Vagina (tissue), 2 donors: Measurements from ENCODE around the gene MRPL1. TPM values are rescaled to one million over a fixed set of nuclear protein-coding genes. Genes with fewer than 3 reads are reported as not detected.
"Not testable (repeated sequence)": the region's sequence is repeated elsewhere in the genome, so short reads cannot be mapped to it uniquely, and the experiment has no call there.

ENCODE experiments used
- DNase-seq, 2 donors: peaks; one replicate each; pipeline ENCODE4 v3.0.0-alpha.2; 2017; ENCODE audit errors: extremely low spot score in 2 of 2
- H3K27ac ChIP-seq: fragments of 200-600 bp; sonication (generic); one replicate; pipeline ENCODE4 v1.5.1; 2019
- H3K27me3 ChIP-seq: fragments of 200-600 bp; sonication (generic); one replicate; pipeline ENCODE4 v1.5.1; 2019
- H3K36me3 ChIP-seq, 2 donors: fragments of 200-600 bp; sonication (generic); one replicate each; pipeline ENCODE4 v1.5.1; 2017 to 2019
- H3K4me1 ChIP-seq: fragments of 200-600 bp; sonication (generic); one replicate; pipeline ENCODE4 v1.5.1; 2019
- H3K4me3 ChIP-seq, 2 donors: fragments of 200-600 bp; sonication (generic); 1 replicate in 1 of 2; 2 replicates in 1 of 2; pipeline ENCODE4 v1.5.1; 2016 to 2019
- H3K9me3 ChIP-seq: fragments of 200-600 bp; sonication (generic); one replicate; pipeline ENCODE4 v1.5.1; 2019
- POLR2A ChIP-seq, 2 donors: fragments of 450-650 bp; IDR thresholded peaks; one replicate each; pipeline ENCODE4 v1.6.1; 2017; ENCODE audit warnings: antibody characterized with exemption in 2 of 2, mild to moderate bottlenecking in 2 of 2, moderate library complexity in 2 of 2
- POLR2AphosphoS5 ChIP-seq, 2 donors: sonication (generic); formaldehyde crosslinking; IDR thresholded peaks; one replicate each; pipeline ENCODE4 v1.9.0; 2017; ENCODE audit warnings: antibody characterized with exemption in 2 of 2, mild to moderate bottlenecking in 2 of 2, low read depth in 1 of 2; ENCODE audit not compliant: insufficient read depth in 1 of 2
- intact Hi-C: fragments of 100-400 bp; cut with DNase I; formaldehyde crosslinking; loops from one replicate; pipeline ENCODE4 v1.15.1; 2023
- total RNA-seq: library from RNA; depleted of rRNA; stranded (reverse); fragments of >200 nt; gene quantifications from one replicate; pipeline ENCODE4 v1.2.3, GENCODE V29; 2016
- TF ChIP-seq, protein P1 (sequence below), 3 experiments: fragments of 450-650 bp in 2 of 3; fragments of 200-600 bp in 1 of 3; sonication (generic) in 1 of 3; IDR thresholded peaks; one replicate each; pipeline ENCODE4 v1.5.1; 2017 to 2019; ENCODE audit warnings: antibody characterized with exemption in 3 of 3, mild to moderate bottlenecking in 2 of 3, moderate library complexity in 2 of 3

MRPL1 gene
- total RNA-seq, 1 donor from 2014 or later, result 20.1 TPM

DNA sequence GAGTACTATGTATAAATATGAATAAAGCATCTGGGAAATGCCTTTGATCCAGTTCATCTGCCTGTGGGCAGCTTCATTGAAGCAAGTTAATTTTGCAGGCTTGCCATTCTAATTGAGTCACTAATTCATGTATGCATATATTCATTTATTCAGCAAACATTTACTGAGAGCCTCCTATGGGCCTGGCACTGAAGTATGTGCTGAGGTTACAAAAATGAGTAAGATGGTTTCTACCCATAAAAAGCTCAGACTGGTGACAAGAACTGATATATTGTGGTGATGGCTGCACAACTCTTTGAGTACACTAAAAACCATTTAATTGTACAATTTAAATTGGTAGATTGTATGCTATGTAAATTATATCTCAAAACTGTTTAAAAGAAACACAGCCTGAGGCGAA, 1.1 kb upstream of the MRPL1 start:
- H3K9me3 ChIP-seq, result no peaks in the 10 kb centered on the region
- peaks cover 24% of the 10 kb centered on the region for H3K4me1 ChIP-seq
- peak overlapping the region; percentile 96 for H3K27ac ChIP-seq
- DNase-seq, result no peak
- no peaks in the 10 kb centered on the region for H3K27me3 ChIP-seq
- intact Hi-C loops, result loop anchor here (5.0 kb wide), 1 partner anchor 39 kb away; no protein-coding TSS in a partner anchor
- H3K4me3 ChIP-seq, result peak overlapping the region; percentile 75 to 83
- no peaks in the 10 kb centered on the region for H3K36me3 ChIP-seq
- TF ChIP-seq POLR2A (IDR thresholded peaks at IDR 0.05) (no peak), POLR2AphosphoS5 (IDR thresholded peaks at IDR 0.05; ENCODE audit: insufficient read depth in 1 of 2, low read depth in 1 of 2) (no peak)
- TF ChIP-seq, protein P1, sequence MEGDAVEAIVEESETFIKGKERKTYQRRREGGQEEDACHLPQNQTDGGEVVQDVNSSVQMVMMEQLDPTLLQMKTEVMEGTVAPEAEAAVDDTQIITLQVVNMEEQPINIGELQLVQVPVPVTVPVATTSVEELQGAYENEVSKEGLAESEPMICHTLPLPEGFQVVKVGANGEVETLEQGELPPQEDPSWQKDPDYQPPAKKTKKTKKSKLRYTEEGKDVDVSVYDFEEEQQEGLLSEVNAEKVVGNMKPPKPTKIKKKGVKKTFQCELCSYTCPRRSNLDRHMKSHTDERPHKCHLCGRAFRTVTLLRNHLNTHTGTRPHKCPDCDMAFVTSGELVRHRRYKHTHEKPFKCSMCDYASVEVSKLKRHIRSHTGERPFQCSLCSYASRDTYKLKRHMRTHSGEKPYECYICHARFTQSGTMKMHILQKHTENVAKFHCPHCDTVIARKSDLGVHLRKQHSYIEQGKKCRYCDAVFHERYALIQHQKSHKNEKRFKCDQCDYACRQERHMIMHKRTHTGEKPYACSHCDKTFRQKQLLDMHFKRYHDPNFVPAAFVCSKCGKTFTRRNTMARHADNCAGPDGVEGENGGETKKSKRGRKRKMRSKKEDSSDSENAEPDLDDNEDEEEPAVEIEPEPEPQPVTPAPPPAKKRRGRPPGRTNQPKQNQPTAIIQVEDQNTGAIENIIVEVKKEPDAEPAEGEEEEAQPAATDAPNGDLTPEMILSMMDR (IDR thresholded peaks at IDR 0.05), result no peak

DNA sequence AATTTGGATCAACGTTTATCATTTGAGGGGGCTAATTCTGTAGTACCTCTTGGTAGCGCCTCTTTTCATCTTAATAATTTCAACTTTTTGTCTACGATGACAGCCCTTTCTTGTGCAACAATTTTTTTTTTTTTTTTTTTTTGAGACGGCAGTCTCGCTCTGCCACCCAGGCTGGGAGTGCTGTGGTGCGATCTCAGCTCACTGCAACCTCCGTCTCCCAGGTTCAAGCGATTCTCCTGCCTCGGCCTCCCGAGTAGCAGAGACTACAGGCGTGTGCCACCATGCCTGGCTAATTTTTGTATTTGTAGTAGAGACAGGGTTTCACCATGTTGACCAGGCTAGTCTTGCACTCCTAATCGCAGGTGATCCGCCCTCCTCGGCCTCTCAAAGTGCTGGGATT, 711 bp downstream of the MRPL1 start:
- H3K27me3 ChIP-seq, DNase-seq, H3K36me3 ChIP-seq, H3K9me3 ChIP-seq: not testable (repeated sequence)
- H3K4me3 ChIP-seq, result peak overlapping the region; percentile 75 to 83
- H3K27ac ChIP-seq, result peak overlapping the region; percentile 96
- peaks cover 24% of the 10 kb centered on the region for H3K4me1 ChIP-seq
- intact Hi-C loops, result loop anchor here (5.0 kb wide), 1 partner anchor 41 kb away; no protein-coding TSS in a partner anchor

DNA sequence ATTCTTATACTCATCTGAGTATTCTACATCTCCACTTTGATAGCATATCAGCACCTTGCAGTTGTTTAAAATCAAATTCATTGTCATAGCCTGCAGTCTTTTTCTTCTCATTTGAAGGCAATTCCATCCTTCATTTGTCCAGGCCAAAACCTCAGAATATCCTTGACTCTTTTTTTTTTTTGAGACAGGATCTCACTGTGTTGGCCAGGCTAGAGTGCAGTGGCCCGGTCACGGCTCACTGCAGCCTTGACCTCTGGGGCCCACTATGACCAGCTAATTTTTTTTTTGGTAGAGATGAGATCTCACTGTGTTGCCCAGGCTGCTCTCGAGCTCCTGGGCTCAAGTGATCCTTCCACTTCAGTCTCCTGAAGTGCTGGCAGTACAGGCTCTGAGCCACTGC, 2.6 kb downstream of the MRPL1 start:
- no peak overlapping the region for H3K4me3 ChIP-seq
- no peaks in the 10 kb centered on the region for H3K9me3 ChIP-seq
- TF ChIP-seq POLR2AphosphoS5 (IDR thresholded peaks at IDR 0.05; ENCODE audit: insufficient read depth in 1 of 2, low read depth in 1 of 2) (no peak), POLR2A (IDR thresholded peaks at IDR 0.05) (no peak)
- TF ChIP-seq, protein P1 (IDR thresholded peaks at IDR 0.05), result no peak
- no peak overlapping the region for H3K27ac ChIP-seq
- intact Hi-C loops, result no loop called here
- H3K4me1 ChIP-seq, result peaks cover 24% of the 10 kb centered on the region
- no peak for DNase-seq
- no peaks in the 10 kb centered on the region for H3K36me3 ChIP-seq
- H3K27me3 ChIP-seq, result no peaks in the 10 kb centered on the region

DNA sequence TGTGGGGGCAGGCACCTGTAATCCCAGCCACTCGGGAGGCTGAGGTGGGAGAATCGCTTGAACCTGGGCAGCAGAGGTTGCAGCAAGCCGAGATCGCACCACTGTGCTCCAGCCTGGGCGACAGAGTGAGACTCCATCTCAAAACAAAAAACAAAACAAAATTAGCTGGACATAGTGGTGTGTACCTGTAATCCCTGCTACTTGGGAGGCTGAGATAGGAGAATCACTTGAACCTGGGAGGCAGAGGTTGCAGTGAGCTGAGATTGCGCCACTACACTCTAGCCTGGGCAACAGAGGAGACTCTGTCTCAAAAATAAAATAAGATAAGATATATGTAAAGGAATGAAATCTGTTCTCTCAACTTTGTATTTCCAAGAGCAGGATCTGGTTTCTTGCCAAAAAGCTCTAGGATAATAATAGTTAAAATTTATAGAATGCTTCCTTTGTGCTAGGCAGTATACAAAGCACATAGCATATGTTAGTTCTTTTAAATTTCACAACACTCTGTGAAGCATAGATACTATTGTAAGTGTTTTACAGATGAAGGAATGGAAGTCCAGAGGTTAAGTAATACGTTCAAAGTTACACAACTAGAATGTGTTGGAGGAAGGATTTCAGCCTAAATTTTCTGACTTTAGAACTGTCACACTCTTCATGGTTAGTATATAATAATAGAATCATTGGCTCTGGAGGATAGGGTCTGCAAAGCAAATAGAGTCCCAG, 10.3 kb downstream of the MRPL1 start:
- Histone ChIP-seq H3K4me1 (no peaks in the 10 kb centered on the region), H3K9me3 (no peaks in the 10 kb centered on the region), H3K27ac (no peak overlapping the region), H3K27me3 (no peaks in the 10 kb centered on the region), H3K4me3 (no peak overlapping the region), H3K36me3 (peaks cover 0 to 25% of the 10 kb centered on the region in 2 donors)
- intact Hi-C loops, result no loop called here
- DNase-seq, result no peak
- TF ChIP-seq, protein P1 (IDR thresholded peaks at IDR 0.05), result no peak
- TF ChIP-seq POLR2AphosphoS5 (IDR thresholded peaks at IDR 0.05; ENCODE audit: insufficient read depth in 1 of 2, low read depth in 1 of 2), result no peak
- TF ChIP-seq POLR2A (IDR thresholded peaks at IDR 0.05), result no peak

DNA sequence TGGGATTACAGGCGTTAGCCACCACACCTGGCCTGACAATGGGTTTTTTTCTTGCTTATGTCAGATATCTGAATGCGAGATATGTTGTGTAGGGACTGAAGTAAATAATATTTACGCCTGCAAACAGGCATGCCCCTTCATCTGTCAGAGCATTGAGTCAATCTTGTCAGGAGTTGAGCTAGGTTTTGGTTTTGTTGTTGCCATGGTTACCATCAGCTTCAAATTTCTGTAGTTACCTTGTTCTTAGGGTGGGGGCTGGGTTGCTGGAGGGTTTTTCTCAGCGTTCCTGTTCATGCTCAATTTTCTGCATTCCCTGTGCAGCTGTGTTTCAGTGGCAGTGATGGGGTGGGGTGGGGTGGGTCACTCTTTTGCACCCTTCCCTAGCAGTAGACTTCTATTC, 14.5 kb downstream of the MRPL1 start:
- H3K4me3 ChIP-seq, result no peak overlapping the region
- no peak for DNase-seq
- H3K36me3 ChIP-seq, result peaks cover 0 to 25% of the 10 kb centered on the region in 2 donors
- no peaks in the 10 kb centered on the region for H3K27me3 ChIP-seq
- peaks cover 7% of the 10 kb centered on the region for H3K4me1 ChIP-seq
- H3K9me3 ChIP-seq, result no peaks in the 10 kb centered on the region
- H3K27ac ChIP-seq, result no peak overlapping the region
- intact Hi-C loops, result no loop called here
- TF ChIP-seq POLR2AphosphoS5 (IDR thresholded peaks at IDR 0.05; ENCODE audit: insufficient read depth in 1 of 2, low read depth in 1 of 2), result no peak
- TF ChIP-seq, protein P1 (IDR thresholded peaks at IDR 0.05), result no peak
- no peak for TF ChIP-seq POLR2A (IDR thresholded peaks at IDR 0.05)
